ENCODE data around the gene ACRBP.

ACRBP gene

DNA sequence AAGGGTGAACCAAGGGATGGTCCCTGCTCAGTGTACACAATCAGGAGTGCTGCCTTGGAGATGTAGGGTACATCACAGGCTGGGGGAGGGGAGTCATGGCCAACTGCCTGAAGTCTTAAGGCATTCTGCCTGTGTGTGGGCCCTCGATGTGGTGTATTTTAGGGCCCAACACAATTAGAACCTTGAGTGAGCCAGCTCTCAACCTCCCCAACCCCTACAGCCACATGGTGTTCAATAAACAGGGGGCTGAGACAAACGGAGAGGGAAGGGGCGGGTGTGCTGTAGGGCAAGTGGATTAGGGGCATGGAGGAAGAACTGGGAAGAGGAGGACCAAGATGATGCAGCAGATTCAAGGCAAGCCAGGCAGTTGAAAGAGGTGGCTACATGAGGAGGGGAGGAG is 31.4 kb downstream of the ACRBP start:
- no peak for FAIRE-seq
- no peak for TF ChIP-seq POLR2A (IDR thresholded peaks at IDR 0.05; ENCODE audit: low read depth, low read length)
- DNase-seq (ENCODE audit: insufficient read length, low spot score) = no peak

GRCh38 chr12:6614513-6615172 is 32.6 kb downstream of the ACRBP start:
- FAIRE-seq (no peak), DNase-seq (ENCODE audit: insufficient read length, low spot score) (no peak)
- no peak for TF ChIP-seq POLR2A (IDR thresholded peaks at IDR 0.05; ENCODE audit: low read depth, low read length)

GRCh38 chr12:6613776-6614512 is 33.3 kb downstream of the ACRBP start:
- peak; percentile 72 for FAIRE-seq
- peak; percentile 92 for DNase-seq (ENCODE audit: insufficient read length, low spot score)

GRCh38 chr12:6613015-6613775 is 34.0 kb downstream of the ACRBP start:
- no peak for FAIRE-seq
- DNase-seq (ENCODE audit: insufficient read length, low spot score) = peak; percentile 65
- TF ChIP-seq POLR2A (IDR thresholded peaks at IDR 0.05; ENCODE audit: low read depth, low read length) = no peak

More at GRCh38 chr12:6613776-6614512, 33.3 kb downstream of the ACRBP start:
- TF ChIP-seq POLR2A (IDR thresholded peaks at IDR 0.05; ENCODE audit: low read depth, low read length) = peak; percentile 42

DNA sequence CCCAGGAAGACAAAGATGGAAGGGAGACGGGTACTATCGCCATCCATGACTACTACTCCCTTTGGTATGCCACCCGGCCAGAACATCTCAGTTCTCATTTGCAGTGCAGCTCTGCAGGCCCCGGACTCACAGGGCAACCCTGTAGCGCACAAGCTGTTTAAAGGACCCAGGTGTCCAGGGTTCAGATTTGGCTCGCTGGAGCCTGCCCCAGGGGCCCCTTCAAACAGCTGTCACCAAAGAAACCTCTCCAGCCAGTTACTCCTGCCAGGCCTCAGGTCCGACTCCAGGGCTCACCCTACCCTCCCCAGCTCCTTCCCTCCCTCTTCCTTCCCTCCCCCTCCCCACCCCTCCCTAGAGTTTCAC is 34.6 kb downstream of the ACRBP start:
- DNase-seq (ENCODE audit: insufficient read length, low spot score) (no peak), FAIRE-seq (no peak)
- TF ChIP-seq POLR2A (IDR thresholded peaks at IDR 0.05; ENCODE audit: low read depth, low read length) = no peak

GRCh38 chr12:6612247-6612646 is 35.0 kb downstream of the ACRBP start:
- DNase-seq (ENCODE audit: insufficient read length, low spot score) (no peak), FAIRE-seq (no peak)
- TF ChIP-seq POLR2A (IDR thresholded peaks at IDR 0.05; ENCODE audit: low read depth, low read length) = no peak

DNA sequence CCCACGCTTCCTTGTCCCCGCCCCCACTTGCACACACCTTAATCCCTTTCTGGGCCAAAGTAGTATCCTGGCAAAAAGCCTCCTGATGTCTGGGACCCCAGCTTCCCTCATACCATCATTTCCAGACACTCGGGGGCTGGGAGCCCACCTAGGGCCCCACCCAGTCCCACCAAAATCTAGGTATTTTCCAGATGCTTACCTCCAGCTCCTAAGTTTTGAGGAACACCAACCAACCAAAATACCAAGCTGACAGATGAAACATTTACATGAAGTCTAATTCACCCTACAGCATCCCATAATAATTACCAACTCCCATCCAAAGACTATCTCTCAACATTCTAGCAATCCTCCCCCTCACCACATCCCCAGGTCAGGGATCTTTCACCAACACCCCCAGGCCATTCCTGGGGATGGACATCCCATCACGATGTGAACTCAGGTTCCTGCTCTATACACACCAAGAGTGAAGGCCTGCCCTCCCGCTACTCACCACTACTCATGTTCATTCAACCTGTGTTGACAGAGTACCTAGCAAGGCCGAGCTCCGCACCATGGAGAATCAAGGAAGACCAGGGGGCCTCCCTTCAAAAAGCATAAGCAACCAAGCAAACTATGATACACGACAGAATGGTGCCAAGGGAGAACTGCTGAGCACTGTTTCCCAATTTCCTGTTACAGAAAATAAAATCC is 38.5 kb downstream of the ACRBP start:
- no peak for TF ChIP-seq POLR2A (IDR thresholded peaks at IDR 0.05; ENCODE audit: low read depth, low read length)
- no peak for DNase-seq (ENCODE audit: insufficient read length, low spot score)

GRCh38 chr12:6607751-6608591 is 39.3 kb downstream of the ACRBP start:
- TF ChIP-seq POLR2A (IDR thresholded peaks at IDR 0.05; ENCODE audit: low read depth, low read length) = no peak
- DNase-seq (ENCODE audit: insufficient read length, low spot score) (peak; percentile 54), FAIRE-seq (no peak)

More for the DNA sequence above, 38.5 kb downstream of the ACRBP start:
- no peak for FAIRE-seq

GRCh38 chr12:6606331-6607131 is 40.7 kb downstream of the ACRBP start:
- no peak for FAIRE-seq
- peak; percentile 40 for DNase-seq (ENCODE audit: insufficient read length, low spot score)

DNA sequence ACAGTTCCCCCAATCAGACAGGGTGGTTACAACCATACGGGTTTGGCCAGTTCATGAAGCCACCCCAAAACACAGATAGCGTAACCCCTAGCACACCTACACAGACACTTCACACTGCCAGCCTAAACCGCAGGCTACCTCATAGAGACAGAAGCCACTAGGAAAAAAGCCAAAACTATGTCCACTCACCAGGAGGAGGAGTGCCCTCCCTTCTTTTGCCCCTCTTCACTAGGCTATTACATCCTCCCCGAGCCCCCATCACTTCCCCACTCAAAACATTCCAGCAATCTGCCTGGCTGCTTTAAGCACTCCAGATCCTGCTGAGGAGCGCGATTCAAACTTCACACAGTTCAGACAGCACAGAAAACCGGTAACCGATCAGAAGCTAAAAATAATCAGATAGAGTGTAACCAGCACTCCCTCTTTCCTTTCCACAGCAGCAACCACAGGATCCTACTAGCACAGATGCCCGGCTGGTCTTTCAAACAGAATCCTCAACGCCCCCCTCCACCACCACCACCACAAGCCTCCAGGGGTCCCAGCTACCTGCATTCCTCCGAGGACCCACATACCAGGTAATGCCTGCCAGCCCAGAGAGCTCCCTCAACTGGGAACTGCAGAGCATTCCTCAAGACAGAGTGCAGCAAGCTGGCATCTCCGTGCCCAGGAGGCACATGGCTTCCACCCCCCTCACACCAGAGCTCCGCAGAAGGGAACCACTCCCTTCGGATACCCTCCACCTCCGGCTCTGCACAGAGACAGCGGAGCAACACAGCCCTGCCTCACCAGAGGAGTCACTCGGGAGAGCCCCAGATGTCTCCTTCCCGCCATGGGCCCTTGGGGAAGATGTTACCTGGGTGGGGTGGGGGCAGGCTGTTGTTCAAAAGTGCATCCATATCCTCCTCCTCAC is 41.6 kb downstream of the ACRBP start:
- FAIRE-seq = no peak
- TF ChIP-seq POLR2A (IDR thresholded peaks at IDR 0.05; ENCODE audit: low read depth, low read length) = no peak
- DNase-seq (ENCODE audit: insufficient read length, low spot score) = peak; percentile 28

More at GRCh38 chr12:6606331-6607131, 40.7 kb downstream of the ACRBP start:
- TF ChIP-seq POLR2A (IDR thresholded peaks at IDR 0.05; ENCODE audit: low read depth, low read length) = no peak

DNA sequence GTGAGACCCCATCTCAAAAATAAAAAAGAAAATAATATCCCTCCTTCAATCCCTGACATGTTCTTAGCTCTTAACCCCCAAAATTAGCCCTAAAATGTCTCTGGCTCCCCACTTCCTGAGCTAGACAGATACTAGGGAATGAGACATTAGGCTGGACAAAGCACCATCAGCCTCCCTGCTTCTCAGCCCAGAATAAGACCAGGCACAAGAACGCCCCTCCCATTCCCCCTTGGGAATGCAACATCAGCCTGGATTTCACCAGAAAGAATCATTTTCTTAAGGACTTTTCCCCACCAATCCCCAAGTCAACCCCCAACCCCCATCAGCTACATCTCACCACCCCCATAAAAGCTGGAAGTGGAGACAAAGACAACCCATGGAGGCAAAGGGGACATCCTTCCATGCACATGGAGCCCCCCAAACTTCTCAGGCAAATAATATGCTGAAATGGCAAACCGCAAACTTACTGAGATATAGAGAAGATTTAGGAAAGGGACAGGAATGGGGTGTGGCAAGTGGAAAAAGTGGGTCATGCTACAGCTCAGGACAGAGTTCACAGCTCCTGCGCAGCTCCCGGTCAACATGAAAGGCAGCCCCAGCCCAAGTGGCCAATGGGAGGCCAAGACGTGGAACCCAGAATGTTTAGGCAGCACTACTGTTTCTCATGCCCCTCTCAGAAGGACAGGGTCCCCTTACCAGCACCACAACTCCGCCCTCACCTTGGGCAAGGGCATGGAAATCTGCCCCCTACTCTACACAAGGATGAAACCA is 42.8 kb downstream of the ACRBP start:
- DNase-seq (ENCODE audit: insufficient read length, low spot score) (no peak), FAIRE-seq (no peak)
- TF ChIP-seq POLR2A (IDR thresholded peaks at IDR 0.05; ENCODE audit: low read depth, low read length) = no peak
